GM19467 (cell line): ENCODE data around the gene UNC50.
"Not testable (repeated sequence)": the region's sequence is repeated elsewhere in the genome, so short reads cannot be mapped to it uniquely, and the experiment has no call there.

Source experiments
- ATAC-seq: cut with Tn5 transposase; IDR thresholded peaks from one replicate; pipeline ENCODE4 v1.9.1; 2021; ENCODE audit warnings: mild to moderate bottlenecking, moderate library complexity; ENCODE audit not compliant: unreplicated experiment

UNC50 gene

DNA sequence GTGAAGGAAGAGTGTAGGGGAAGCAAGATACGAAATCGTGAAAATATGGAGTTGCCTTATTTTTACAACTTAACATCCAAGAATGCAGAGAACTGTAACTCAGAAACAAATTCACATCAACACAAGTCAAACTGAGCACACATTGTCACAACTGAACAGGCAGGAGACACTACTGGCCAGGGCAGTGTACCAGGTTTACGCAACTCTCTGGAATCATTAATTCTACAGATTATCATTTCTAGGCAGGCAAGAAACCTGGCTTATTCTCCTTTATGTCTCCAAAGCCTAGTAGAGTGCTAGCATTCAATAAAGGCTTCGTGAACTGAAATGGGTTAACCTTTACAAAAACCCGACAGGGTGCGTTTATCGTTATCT, 661 bp upstream of the UNC50 start:
- no peak for ATAC-seq

DNA sequence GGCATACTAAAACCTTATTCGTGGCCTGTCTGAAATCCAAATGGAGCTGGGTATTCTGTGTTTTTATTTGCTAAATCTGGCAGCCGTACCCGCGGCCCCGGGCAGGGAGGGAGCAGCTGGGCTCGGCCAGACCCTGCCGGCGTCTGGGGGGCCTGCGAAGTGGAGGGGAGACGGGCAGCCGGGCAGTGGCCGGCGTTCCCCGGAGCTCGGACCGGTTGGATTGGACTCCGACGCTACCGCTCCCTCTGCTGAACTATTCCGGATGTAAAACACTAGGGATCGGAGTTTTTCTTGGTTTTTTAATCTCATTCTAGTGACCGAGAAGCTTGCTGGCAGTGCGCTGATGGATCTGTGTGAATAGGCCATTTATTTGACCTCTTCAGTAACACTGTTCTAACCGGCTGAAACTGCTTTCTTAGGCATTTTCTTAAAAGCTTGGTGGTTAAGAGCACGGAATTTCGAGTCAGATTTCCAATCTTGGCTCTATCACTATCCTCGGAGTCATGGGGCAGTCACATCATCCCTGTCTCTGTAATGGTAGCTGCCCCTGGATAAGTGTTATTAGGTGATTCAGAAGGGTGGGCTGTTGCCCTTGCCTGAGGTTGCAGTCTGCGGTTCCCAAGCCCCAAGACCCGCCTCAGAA, 694 bp downstream of the UNC50 start:
- no peak for ATAC-seq

DNA sequence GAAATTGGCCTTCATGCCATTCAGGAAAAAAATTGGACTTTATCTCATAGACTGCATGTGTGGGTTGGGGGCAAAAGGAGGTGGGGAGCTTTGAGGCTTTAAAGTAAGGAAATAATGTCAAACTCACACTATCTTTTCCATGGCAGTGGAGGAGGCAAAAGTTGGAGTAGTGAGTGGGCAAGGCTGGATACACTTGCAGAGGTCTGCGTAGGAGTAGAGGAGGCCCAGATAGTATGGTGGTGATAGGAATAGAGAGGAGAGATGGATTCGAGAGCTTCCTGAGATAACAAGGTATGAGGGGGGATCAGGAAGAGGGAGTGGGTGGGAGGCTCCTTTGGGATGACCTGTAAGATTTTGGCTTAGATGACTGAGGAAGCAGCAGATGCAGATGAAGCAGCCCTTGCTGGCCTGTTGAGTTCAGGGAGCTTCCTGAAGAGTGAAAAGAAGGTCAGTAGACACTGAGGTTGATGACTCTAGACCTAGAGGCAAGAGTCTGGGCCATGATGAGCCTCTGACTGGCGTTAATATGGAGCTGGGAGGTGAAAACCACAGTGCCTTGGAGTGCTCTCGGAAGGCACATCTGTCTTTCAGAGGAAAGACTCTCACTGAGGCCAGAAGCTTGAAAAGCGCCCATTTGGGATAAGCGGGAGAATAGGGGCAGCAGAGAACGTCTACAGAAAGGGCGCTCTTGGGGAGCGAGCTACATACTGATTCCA, 5.8 kb downstream of the UNC50 start:
- no peak for ATAC-seq

DNA sequence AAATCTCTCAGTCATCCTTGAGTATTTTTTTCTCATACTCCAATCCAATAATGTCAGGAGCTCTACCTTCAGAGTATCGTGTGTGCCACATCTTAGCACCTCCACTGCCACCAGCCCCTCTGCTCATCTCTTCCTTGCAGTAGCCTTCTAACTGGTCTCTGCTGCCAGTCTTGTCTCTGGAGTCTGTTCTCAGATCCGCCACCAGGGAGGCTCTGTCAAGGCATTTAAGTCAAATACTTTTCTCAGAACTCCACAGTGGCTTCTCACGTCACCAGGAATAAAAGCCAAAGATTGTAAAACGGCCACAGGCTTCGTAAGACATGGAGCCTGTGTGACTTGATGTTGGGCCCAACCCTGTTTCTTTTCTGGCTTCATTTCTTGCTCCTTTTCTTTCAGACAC, 7.1 kb downstream of the UNC50 start:
- ATAC-seq = no peak

DNA sequence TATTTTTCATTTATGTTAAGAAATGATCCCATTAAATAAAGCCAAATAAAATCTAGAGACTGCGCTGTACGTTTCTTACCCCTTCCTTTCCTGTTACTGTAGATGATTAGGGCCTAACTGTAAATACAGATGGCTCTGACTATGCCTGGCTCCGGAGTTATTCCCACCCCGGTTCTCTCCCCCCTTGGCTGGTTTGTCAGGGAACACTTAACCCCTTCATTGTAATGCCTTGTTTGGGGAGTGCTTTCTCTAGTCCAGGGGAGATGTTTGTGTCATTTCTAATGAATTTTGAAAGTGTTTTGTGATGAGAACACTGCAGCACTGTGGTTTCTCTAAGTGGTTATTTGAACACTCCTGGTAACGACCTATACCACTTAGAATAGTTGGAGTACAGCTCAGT, 8.8 kb downstream of the UNC50 start:
- no peak for ATAC-seq

DNA sequence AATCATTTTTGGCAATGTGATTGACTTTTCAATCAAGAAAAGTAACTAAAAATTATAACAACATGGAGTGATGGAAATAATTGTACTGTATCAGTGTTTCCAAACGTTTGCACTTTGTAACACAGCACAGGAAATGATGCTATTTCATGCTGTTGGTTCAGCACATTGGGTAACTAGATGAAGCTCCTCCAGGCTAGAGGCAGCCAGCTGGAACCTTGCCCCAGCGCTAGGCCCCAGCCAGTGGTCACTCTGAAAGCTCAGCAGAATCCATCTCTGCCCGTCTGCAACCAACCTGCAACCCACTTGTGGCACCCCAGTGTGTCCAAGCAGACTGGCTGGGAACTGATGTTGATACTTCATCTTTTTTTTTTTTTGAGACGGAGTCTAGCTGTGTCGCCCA, 15.3 kb downstream of the UNC50 start:
- ATAC-seq = no peak

DNA sequence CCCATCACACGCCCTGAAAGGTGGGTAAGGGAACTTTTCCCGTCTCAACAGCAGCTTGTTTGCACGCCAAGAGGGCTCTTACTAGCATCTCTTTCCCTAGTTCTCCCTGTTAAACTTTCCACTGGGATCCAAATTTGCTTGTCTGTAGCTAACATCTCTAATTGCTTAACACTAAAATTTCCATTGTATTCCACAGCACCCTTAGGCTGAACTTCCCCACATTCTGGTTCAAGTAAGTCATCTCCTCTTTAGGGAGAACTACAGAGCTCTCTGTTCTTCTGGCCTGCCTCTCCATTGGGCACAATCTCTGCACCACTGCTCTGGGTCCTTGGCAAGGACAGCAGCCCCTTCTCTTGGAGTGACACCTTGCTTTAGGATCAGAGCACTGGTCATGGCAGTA, 24.0 kb downstream of the UNC50 start:
- no peak for ATAC-seq

DNA sequence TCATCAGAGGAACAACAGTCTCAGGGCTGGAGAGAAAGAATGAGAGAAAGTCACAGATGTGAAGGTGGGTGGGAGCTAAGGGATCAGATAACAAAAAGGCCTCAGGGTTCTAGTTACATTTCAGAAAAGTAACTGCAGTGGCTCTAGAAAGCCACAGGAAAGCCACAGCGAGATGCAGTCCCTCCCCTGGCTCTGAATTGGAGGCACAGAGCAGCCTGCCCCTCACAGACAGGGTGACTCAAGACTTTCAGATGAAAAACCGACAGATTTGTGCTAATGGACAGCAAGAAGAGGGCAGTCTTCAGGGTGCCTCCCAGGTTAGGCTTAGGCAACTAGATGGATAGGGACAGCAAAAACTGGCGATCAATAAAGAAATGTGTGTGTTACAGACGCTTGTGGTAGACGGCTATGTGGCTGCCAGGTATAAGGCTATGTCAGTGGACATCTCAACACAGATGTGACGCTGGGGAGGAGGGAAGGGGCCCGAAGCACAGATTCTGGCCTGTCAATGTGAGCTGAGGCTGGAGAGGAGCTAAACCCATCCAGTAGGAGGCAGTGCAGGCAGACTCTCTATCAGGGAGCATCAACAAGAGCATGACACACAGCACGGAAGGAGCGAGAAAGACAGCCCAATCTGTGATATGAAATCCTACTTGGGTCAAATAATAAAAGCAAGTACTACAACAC, 26.2 kb downstream of the UNC50 start:
- ATAC-seq = no peak

DNA sequence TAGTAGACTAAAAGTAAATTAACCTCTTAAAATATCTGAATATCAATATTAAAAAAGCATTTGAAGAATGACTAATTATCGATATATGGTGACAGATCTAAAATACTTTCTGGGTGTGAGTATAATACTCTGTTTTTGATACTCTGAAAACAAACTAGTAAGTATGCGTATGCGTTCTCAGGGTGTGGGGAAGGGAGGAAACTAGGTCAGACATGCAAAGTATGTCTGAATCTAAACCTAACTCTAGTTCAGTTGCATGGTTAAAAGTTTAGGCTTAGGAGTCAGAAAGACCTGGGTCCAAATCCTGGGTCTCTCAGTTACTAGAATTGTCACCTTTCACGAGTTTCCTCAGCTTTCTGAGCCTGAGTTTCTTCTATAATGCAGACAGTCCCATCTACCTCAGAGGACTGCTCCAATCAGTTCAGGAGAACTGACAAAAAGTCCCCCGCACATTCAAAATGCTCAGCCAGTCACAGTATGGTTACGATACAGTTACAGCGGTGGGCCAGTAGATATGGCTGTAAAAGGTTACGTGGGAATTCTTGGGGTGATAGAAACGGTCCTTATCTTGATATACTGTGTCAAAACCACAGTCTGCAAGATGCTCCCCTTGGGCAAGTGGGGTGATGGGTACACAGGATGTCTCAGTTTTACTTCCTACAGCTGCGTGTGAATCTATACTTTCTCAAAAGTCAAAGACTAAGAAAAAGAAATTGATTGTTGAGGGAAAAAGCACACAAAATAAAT, 29.2 kb downstream of the UNC50 start:
- peak; percentile 80 for ATAC-seq

DNA sequence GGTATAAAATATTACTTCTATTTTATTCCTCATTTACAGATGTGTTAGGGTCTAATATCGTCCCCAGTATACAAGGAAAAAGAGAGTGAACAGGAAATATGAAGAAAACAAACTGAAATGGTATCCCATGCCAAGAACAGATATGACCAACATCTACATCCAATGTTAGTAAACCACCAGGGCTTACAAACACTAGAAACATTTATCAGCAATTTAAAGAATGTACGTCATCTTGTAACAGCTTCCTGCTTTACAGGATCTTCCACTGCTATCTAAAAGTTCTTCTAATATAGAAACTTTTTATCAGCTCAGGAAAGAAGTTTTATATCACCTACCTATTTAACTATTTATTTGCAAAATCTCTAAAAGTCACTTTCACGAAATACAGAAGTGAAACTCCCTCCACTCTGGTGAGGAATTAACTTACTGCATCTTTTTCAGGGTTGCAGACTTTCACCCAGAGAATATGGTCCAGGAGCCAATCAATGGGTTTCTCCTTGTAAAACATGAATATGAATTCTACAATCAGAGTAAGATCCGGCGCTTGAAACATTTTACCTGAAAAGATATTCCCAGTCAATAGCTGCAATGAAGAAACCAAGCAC, 35.2 kb downstream of the UNC50 start:
- no peak for ATAC-seq

DNA sequence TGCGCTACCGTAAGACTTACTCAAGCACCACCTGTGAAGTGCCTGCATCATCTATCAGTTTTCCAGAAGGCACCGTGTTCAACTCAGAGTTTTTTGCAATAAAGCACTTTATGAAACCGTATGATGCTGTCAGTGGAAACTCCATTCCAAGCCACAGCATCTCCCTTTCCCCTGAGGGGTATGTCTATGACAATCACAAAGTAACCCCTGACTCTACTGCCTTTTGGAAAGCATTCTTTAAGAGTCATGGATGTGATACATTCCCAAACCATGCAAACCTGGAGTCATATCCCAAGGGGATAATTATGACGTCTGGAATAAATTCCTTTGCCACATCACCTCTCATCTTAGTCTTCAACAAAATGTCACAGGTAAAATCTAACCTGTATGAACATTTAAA, 39.2 kb downstream of the UNC50 start:
- no peak for ATAC-seq

DNA sequence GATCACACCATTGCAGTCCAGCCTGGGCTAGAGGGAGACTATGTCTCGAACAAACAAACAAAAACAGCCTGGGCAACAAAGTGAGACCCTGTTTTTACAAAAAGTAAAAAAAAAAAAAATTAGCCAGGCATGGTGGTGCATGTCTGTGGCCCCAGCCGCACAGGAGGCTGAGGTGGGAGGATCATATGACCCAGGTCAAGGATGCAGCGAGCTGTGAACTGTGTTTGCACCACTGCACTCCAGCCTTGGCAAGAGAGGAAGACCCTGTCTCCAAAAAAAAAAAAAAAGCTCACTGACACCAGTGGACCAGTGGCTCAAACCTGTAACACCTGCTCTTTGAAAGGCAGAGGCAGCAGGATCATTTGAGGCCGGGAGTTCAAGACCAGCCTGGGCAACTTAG, 40.1 kb downstream of the UNC50 start:
- ATAC-seq = no peak

DNA sequence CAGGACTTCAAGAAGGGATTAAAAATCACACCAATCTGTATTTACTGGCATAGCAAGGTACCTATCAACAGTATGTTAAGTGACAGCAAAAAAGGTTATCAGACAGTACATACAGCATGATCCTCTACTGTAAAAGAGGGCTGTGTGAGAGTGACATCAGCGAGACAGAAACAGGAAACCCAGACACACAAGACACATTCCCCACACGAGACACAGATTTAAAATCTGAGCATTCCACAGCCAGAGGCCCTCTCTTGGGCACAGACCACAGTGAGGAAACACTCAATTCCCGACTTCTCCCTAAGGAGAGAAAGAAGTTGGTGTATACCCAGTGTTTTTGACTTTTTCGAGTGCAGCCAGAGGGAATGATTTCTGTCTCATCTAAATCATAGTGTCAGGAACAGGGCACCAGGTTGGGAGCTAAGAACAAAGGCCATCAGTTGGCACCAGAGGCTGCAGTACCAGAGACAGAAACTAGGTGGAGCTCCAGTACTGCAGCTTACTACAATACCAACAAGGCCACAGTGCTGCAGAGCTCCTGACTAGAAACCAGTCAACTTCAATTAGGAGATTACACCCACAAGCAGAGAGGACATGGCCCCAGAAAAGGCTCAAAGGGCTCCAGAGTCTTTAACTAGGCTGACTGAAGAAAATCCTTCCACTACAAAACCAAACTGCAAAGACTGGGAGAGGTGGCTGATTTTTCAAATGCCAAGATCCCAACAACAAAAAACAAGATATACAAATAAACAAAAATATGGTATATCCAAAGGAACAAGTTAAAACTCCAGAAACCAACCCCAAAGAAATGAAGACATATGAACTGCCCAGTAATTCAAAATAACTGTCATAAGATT, 41.0 kb downstream of the UNC50 start:
- peak; percentile 74 for ATAC-seq

DNA sequence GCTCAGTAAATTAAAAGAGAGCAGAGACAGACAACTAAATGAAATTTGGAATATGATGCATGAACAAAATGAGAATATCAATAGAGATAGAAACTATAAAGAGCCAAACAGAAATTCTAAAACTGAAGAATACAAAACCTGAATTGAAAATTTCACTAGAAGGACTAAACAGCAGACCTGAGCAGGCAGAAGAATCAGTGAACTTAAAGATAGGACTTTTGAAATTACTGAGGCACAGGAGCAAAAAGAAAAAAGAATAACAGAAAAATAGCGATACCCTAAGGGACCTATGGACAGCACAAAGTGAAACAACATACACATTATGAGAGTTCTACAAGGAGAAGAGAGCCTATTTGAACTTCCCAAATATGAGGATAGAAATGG, 41.6 kb downstream of the UNC50 start:
- no peak for ATAC-seq

DNA sequence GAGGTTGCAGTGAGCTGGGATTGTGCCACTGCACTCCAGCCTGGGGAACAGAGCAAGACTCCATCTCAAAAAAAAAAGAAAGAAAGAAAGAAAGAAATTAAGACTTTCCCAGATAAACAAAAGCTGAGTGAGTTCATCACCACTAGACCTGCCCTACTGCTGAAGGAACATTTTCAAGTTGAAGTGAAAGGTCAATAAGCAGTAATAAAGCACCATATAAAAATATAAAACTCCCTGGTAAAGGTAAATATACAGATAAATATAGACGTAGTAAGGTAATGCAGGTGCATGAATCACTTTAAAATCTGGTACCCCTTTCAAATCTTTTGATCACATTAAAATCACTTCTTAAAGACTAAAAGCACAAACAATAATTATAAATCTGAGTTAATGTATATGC, 42.6 kb downstream of the UNC50 start:
- ATAC-seq = no peak

DNA sequence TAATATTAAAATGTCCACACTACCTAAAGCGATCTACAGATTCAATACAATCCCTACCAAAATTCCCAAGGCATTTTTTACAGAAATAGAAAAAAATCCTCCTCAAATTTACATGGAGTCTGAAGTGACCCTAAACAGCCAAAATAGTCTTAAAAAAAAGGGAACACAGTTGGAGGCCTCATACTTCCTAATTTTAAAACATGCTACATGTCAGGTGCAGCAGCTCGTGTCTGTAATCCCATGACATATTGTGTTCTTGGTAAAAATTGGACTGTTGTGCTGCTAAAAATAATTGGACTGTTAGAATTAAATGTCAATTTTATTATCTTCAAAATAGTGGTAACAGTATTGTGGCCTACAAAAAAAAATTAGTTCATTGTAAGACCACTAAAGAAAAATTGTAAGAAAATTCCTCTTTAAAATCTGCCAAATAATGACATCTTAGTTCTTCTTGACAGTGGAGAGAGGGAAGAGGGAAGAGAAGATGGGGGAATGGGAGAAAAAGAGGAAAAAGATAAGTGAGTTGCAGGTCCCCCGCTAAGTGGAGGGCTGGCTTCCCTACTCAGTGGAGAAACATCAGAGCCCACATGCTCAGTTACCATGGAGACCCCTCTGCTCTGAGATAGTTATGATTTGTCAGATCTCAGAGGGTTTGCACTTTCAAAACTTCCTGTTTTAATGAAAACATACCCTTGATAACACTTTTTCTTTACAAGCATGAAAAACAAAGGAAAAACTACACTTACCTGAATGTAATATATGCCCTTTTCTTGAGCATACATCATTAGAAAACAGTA, 46.5 kb downstream of the UNC50 start:
- ATAC-seq = no peak

DNA sequence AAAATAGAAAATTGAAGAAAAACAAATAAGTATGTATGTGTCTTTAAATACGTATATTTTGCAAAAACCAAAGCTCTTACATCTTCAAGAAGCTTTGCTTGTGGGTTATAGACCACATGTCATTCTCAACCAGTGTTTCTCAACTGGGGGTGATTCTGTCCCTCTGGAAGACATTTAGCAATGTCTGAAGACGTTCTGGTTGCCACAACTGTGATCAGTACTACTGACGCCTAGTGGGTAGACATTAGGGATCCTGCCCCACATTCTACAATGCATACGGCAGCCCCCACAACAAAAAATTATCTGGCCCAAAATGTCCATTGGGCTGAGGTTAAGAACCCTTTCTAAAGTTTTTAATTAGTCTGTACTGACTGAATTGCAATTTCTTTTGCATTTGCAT, 48.4 kb downstream of the UNC50 start:
- ATAC-seq = no peak

DNA sequence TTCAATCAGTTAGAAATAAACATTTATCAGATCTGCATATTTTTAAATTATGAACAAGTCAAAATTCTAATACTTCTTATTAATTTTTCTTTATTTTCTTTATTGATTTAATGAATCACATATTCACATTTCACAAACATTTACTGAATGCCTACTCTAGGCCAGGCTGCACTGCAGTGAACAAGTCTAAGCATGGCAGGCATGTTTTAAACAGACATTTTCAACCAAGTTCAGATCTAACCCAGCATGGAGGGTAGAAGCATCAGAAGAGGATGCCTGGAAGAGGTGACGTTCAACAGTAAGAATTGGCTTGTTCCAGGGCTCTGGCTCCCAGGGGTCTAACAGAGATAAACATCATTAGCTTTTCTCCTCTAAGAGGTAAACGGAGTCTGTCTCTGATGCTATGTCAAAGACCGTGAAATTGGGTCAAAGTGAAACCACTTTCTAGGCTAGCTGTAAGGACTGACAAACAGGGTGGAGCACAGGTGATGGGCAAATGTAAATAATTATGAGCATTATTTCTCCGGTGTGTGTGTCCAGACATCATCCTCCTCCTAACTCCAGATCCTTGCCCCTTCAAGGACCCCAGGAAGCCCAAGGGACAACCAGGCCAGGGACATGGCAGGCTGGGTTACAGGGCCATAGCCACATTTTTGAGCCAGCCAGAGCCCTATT, 50.6 kb downstream of the UNC50 start:
- no peak for ATAC-seq

DNA sequence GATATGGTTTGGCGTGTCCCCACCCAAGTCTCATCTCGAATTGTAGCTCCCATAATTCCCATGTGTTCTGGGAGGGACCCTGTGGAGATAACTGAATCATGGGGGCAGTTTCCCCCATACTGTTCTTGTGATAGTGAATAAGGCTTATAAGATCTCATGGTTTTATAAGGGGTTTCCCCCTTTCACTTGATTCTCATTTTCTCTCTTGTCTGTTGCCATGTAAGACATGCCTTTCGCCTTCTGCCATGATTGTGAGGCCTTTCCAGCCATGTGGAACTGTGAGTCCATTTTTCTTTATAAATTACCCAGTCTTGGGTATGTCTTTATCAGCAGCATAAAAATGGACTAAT, 51.1 kb downstream of the UNC50 start:
- not testable (repeated sequence) for ATAC-seq
